Raji (cell line): ENCODE measurements around the gene RIMKLB.

Experiments used
- POLR2A ChIP-seq: IDR thresholded peaks from 2 replicates; pipeline ENCODE4 v1.6.1; 2011; ENCODE audit warnings: low read depth, low read length, control low read depth; ENCODE audit not compliant: insufficient read depth

Gene RIMKLB

GRCh38 chr12:8697476-8698131 is at the start of gene RIMKLB:
RIMKLB (plus strand) TSS chr12:8697991; CDS start chr12:8713867, 15,876 bp downstream.
- TF ChIP-seq POLR2A = peak; percentile 77

DNA sequence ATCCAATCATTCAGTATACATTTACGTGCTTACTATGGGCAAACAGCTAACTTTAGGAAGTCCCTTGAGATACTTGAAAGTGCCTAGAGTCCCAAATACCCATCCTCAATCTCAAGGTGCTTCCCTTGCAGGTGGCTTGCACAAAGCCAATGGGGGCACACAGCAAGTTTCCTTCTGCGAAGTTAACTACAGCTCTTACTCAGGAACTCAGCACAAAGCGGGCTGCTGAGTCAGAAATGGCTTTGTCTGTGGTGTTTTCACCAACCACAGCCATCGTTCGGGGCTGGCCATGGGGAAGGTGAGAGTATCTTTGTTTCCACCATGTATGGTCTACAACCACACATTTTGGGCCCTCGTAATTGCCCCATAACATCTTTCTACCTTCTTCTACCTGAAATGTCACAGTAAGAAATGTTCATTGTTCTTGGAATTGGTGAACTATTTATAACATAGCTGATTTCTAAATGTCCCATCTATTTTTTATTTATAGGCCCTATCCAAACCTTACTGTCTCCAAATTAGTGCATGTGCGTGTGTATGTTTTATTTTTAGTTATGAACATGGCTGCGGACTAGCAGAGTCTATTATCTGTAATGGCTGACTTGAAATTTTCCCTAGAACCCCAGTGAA is 49.1 kb upstream of the RIMKLB start:
- TF ChIP-seq POLR2A = no peak

GRCh38 chr12:8655421-8655820 is 42.4 kb upstream of the RIMKLB start:
- TF ChIP-seq POLR2A = no peak

- no peak for TF ChIP-seq POLR2A
Measured at GRCh38 chr12:8658346-8658745, 39.4 kb upstream of the RIMKLB start.

GRCh38 chr12:8661016-8661415 is 36.8 kb upstream of the RIMKLB start:
- no peak for TF ChIP-seq POLR2A

DNA sequence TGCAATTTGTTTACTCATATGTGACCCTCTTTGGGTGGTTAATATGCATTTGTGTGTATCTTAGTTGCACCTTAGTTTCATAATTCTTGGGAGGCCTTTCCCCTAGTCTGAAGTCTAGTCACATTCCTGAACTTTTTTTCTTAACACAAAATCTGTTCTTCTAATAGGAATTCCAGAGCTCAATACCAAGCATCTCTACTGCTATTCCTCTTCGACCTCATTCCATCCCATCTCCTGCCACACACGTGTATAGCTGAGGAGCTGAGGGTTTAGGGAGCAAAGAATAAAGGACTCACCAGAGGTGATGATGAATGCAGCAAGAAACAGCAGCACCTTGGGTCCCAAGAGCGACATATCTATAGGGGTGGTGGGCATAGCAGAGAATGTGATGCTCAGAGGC is 36.0 kb upstream of the RIMKLB start:
- TF ChIP-seq POLR2A = no peak

- no peak for TF ChIP-seq POLR2A
Measured at GRCh38 chr12:8662593-8662992, 35.2 kb upstream of the RIMKLB start, which contains the start of gene MFAP5. MFAP5 (minus strand) TSS chr12:8662826; CDS start chr12:8662104, 722 bp downstream.

DNA sequence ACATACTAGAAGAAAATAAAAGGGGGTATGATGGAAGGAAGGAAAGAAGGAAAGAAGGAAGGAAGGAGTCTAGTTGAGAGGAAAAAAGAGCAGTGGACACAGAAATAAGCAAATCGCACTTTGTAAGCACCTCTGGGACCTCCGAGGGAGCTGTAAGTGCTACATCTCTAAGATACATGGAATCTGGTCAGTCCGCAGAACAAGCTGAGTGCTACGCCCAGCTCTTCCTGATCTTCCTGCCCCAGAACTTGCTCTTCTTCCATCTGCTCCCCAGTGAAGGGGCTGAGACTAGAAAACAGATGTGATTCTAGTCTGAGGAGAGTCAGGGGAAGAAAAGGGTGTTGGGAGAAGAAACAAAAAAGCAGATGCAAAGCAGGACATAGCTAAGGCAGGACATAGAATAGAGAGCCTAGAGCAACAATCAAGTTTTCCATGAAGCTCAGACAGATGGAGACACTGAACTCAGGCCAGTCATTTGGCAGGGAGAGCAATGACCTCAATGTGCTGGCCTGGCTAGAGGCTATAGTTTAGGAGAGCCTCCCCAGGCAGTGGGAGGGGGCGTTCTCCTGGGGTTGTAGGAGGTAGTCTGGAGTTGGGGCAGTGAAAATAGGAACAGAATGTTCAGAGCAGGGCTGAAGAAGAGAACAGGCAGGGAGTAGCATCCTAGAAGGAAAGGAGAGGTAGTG is 33.4 kb upstream of the RIMKLB start:
- no peak for TF ChIP-seq POLR2A

DNA sequence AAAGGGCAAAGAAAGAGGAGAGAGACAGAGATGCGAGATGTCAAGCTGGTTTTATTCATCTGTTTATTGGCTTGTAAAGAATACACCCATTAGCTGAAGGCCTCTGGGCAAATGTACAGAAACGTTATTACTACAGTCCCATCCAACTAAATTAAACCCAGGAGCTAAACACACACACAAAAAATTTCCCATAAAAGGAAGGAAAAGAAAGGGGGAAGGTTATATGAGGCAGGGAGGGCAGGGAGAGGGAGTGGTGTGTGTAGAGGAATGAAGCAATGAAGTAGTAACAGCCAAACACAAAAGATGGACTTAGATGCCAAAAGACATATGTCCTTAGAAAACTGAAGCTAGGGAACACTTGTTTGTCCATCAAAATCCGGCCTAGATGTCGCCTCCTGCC is 32.0 kb upstream of the RIMKLB start:
- no peak for TF ChIP-seq POLR2A

GRCh38 chr12:8667270-8667669 is 30.5 kb upstream of the RIMKLB start:
- no peak for TF ChIP-seq POLR2A

- TF ChIP-seq POLR2A = no peak
Measured at GRCh38 chr12:8668441-8668840, 29.4 kb upstream of the RIMKLB start.

DNA sequence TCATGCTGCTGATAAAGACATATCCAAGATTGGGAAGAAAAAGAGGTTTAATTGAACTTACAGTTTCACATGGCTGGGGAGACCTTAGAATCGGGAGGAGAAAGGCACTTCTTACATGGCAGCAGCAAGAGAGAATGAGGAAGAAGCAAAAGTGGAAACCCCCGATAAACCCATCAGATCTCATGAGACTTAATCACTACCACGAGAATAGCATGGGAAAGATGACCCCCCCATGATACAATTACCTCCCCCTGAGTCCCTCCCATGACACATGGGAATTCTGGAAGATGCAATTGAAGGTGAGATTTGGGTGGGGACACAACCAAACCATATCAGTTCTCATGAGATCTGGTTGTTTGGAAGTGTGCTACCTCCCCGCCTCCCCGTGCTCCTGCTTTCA is 25.4 kb upstream of the RIMKLB start:
- TF ChIP-seq POLR2A = no peak

- TF ChIP-seq POLR2A = no peak
Measured at GRCh38 chr12:8675591-8676036, 22.2 kb upstream of the RIMKLB start.

- TF ChIP-seq POLR2A = no peak
Measured at GRCh38 chr12:8676651-8677050, 21.1 kb upstream of the RIMKLB start.

DNA sequence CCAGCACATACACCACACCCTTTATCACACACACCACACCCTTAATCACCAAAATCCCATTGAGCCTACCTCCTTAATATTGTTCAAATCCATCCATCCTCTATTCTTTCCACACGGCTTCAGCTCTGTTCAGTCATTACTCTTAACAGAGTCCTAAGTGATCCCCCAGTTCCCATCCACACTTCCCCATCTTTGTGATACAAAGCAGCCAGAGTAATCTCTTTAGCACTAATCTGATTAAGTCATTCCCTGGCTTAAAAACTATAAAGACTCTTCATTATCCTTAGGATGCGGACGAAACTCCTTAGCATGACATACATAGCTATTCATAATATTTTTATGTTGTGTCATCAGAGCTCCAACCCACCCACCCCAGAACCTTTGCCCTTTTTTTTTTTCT is 20.4 kb upstream of the RIMKLB start:
- TF ChIP-seq POLR2A = no peak

GRCh38 chr12:8678661-8679111 is 19.1 kb upstream of the RIMKLB start:
- no peak for TF ChIP-seq POLR2A

GRCh38 chr12:8680533-8680932 is 17.3 kb upstream of the RIMKLB start:
- TF ChIP-seq POLR2A = no peak
